Natural killer cell treated with Interleukin-12 subunit alpha and Interleukin-12 subunit beta and Interleukin-15 and Interleukin-18, amount 100 ng/mL, for 72 hours (primary cell): ENCODE data around the gene TLR4. TPM values are rescaled to one million over a fixed set of nuclear protein-coding genes. Genes with fewer than 3 reads are reported as not detected.
A peak's percentile ranks its signal among the peaks of the same experiment; 100 is the strongest.

Source experiments
- ATAC-seq, 2 donors: fragments of 150-1000 bp; cut with Tn5 transposase in 1 of 2; sonication (Bioruptor Pico), chemical (Tn5 transposase) in 1 of 2; 2 replicates each; pipeline ENCODE4 v1.10.0; 2021
- DNase-seq: peaks from one replicate; pipeline ENCODE4 v3.0.0; 2022; ENCODE audit warnings: low spot score
- H3K27ac Mint-ChIP-seq, 2 donors: 1 replicate in 1 of 2; 2 replicates in 1 of 2; pipeline ENCODE4 v1.8.0; 2022; ENCODE audit warnings: mixed read lengths in 2 of 2, mild to moderate bottlenecking in 1 of 2, moderate library complexity in 1 of 2
- H3K27me3 Mint-ChIP-seq, 2 donors: 1 replicate in 1 of 2; 2 replicates in 1 of 2; pipeline ENCODE4 v1.8.0; 2022; ENCODE audit warnings: mixed read lengths in 2 of 2
- H3K36me3 Mint-ChIP-seq: one replicate; pipeline ENCODE4 v1.8.0; 2022; ENCODE audit warnings: mixed read lengths
- H3K4me1 Mint-ChIP-seq, 2 donors: 1 replicate in 1 of 2; 2 replicates in 1 of 2; pipeline ENCODE4 v1.8.0; 2022; ENCODE audit warnings: low read depth in 2 of 2, mixed read lengths in 2 of 2, mild to moderate bottlenecking in 1 of 2
- H3K4me3 Mint-ChIP-seq: one replicate; pipeline ENCODE4 v1.8.0; 2022; ENCODE audit warnings: mixed read lengths
- H3K9me3 Mint-ChIP-seq: 2 replicates; pipeline ENCODE4 v1.8.0; 2022; ENCODE audit warnings: mixed read lengths
- total RNA-seq, 2 donors: library from RNA; stranded (reverse); gene quantifications; one replicate each; pipeline ENCODE4 v1.2.3, GENCODE V29; 2022

Gene TLR4
- total RNA-seq, 2 donors from 2014 or later, result 0.24 to 0.42 TPM

GRCh38 chr9:117720066-117720465, 15.9 kb downstream of the TLR4 start:
- H3K27ac Mint-ChIP-seq, result no peak overlapping the region
- no peak overlapping the region for H3K4me3 Mint-ChIP-seq
- DNase-seq (no peak), ATAC-seq (no peak)
- H3K36me3 Mint-ChIP-seq, result no peaks in the 10 kb centered on the region
- peaks cover 3% of the 10 kb centered on the region for H3K9me3 Mint-ChIP-seq
- H3K4me1 Mint-ChIP-seq, result peaks cover 17 to 26% of the 10 kb centered on the region in 2 donors
- H3K27me3 Mint-ChIP-seq, result peaks cover 6 to 31% of the 10 kb centered on the region in 2 donors

DNA sequence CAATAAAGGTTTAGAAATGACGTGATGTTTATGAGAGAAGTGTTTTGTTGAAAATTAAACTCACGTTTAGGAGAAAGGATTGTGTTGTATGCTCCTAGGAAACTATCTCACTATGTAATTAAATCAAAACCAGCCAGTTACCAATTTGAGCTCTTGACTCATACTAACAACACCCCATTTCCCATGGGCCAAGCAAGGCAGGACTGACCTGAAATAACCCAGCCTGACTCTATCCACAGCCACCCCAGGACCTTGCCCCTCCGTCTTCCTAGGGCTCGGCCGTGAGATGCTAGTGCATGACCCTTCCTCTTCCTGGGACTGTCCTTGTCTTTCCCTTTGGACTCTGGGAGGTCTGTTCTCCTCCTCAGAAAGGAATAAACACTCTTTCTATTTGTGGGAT, 16.4 kb downstream of the TLR4 start:
- Mint-ChIP-seq H3K9me3 (peaks cover 3% of the 10 kb centered on the region), H3K27me3 (peaks cover 6 to 29% of the 10 kb centered on the region in 2 donors), H3K4me1 (peaks cover 17 to 26% of the 10 kb centered on the region in 2 donors), H3K27ac (no peak overlapping the region), H3K4me3 (no peak overlapping the region), H3K36me3 (no peaks in the 10 kb centered on the region)
- no peak for DNase-seq
- ATAC-seq, result no peak

DNA sequence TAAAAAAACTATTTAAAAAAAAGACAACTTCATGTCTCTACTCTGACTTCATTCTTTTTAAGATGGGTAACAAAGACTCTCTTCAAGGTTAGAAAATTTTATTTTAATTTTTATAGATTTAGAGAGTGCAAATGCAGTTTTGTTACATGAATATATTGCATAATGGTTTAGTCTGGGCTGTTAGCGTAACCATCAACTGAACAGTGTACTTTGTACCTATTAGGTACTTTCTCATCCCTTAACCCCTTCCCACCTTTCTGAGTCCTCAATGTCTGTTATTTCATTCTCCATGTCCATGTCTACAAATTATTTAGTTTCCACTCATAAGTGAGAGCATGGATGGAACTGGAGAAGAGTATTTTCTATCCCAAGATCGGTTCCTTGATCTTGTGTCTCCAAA, 16.8 kb downstream of the TLR4 start:
- H3K27me3 Mint-ChIP-seq, result peaks cover 6 to 28% of the 10 kb centered on the region in 2 donors
- no peak for DNase-seq
- H3K9me3 Mint-ChIP-seq, result peaks cover 3% of the 10 kb centered on the region
- peaks cover 20 to 29% of the 10 kb centered on the region in 2 donors for H3K4me1 Mint-ChIP-seq
- no peak overlapping the region for H3K27ac Mint-ChIP-seq
- H3K36me3 Mint-ChIP-seq, result no peaks in the 10 kb centered on the region
- H3K4me3 Mint-ChIP-seq, result no peak overlapping the region
- no peak for ATAC-seq

- ATAC-seq (no peak), DNase-seq (no peak)
- H3K4me3 Mint-ChIP-seq, result no peak overlapping the region
- peaks cover 3% of the 10 kb centered on the region for H3K9me3 Mint-ChIP-seq
- H3K27me3 Mint-ChIP-seq, result peaks cover 4 to 28% of the 10 kb centered on the region in 2 donors
- no peak overlapping the region for H3K27ac Mint-ChIP-seq
- H3K36me3 Mint-ChIP-seq, result no peaks in the 10 kb centered on the region
- H3K4me1 Mint-ChIP-seq, result peaks cover 24 to 33% of the 10 kb centered on the region in 2 donors
Measured at GRCh38 chr9:117722108-117722761, 18.0 kb downstream of the TLR4 start.

DNA sequence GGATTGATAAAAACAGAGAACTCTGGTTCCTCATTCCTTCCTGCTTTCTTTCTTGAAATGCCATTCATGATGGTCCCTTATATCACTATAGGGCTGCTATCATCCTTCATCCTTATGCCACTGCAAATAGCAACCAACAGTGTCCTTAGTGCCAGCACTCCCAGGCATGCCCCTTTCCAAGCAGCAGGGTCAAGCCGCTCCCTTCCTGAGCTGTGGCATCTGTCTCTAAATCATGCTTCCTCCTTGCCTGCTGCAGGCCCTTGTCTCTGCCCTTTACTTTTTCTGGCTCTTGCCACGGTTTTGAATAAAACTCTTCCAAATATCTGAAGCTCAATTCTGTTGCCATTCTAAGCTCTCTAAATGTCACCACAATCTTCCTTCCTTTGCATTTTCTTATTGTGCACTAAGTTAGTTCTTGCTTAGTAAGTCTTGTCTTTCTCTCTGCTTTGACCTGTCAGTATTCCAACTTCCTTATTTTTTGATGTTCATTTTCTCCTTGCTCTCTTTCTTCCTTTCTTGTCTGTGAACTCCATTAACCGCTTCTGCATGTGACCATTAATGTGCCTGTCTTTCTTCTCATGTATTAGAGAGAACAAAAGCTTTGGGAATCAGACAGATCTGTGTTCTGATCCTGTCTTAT, 19.9 kb downstream of the TLR4 start:
- H3K4me1 Mint-ChIP-seq, result peaks cover 9 to 16% of the 10 kb centered on the region in 2 donors
- no peak overlapping the region for H3K4me3 Mint-ChIP-seq
- no peak for ATAC-seq
- no peak overlapping the region for H3K27ac Mint-ChIP-seq
- no peaks in the 10 kb centered on the region for H3K36me3 Mint-ChIP-seq
- H3K9me3 Mint-ChIP-seq, result no peaks in the 10 kb centered on the region
- peaks cover 4 to 28% of the 10 kb centered on the region in 2 donors for H3K27me3 Mint-ChIP-seq
- DNase-seq, result no peak

DNA sequence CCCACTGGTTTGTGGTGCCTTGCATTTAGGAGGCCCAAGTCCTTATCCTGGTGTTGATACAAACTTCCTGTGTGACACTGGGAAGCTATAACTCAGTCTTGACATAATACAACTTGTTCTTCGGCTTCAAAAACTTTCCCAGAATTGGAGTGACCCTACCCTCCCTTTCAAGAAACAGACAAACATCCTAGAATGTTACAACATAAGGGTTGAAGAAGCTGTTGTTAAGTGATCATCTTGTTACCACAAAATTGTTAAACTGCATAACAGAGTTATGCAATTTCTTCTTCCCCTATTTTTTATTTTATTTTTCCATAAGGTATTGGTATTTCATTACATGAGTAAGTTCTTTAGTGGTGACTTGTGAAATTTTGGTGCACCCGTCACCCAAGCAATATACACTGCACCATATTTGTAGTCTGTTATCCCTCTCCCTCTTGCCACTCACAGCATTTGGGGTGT, 21.3 kb downstream of the TLR4 start:
- no peak overlapping the region for H3K27ac Mint-ChIP-seq
- no peak for DNase-seq
- no peaks in the 10 kb centered on the region for H3K9me3 Mint-ChIP-seq
- H3K36me3 Mint-ChIP-seq, result no peaks in the 10 kb centered on the region
- peaks cover 8 to 16% of the 10 kb centered on the region in 2 donors for H3K4me1 Mint-ChIP-seq
- H3K27me3 Mint-ChIP-seq, result peaks cover 5 to 28% of the 10 kb centered on the region in 2 donors
- no peak for ATAC-seq
- no peak overlapping the region for H3K4me3 Mint-ChIP-seq

- Mint-ChIP-seq H3K4me3 (no peak overlapping the region), H3K4me1 (peaks cover 8 to 9% of the 10 kb centered on the region in 2 donors), H3K27ac (no peak overlapping the region), H3K27me3 (peaks cover 6 to 28% of the 10 kb centered on the region in 2 donors), H3K9me3 (no peaks in the 10 kb centered on the region), H3K36me3 (no peaks in the 10 kb centered on the region)
- no peak for ATAC-seq
- DNase-seq, result no peak
Measured at GRCh38 chr9:117729375-117729774, 25.2 kb downstream of the TLR4 start.

DNA sequence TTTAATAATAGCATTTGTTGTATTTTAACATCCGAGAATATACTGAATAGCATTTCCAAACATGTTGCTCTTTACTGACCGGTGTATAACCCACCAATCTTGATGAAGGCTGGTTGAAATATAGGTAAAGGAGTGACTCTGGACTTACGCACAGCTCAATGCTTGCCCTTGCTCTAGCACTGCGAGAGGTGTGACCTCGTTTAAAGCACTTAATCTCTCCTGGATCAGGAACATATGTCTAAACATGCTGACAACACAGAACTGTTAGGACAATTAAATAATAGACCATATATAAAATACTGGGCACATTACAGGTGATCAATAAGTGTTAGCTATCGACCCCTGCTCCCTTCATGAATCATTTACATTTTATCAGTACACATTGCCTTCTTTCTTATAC, 28.3 kb downstream of the TLR4 start:
- peaks cover 5 to 18% of the 10 kb centered on the region in 2 donors for H3K27me3 Mint-ChIP-seq
- no peak overlapping the region for H3K27ac Mint-ChIP-seq
- H3K36me3 Mint-ChIP-seq, result no peaks in the 10 kb centered on the region

DNA sequence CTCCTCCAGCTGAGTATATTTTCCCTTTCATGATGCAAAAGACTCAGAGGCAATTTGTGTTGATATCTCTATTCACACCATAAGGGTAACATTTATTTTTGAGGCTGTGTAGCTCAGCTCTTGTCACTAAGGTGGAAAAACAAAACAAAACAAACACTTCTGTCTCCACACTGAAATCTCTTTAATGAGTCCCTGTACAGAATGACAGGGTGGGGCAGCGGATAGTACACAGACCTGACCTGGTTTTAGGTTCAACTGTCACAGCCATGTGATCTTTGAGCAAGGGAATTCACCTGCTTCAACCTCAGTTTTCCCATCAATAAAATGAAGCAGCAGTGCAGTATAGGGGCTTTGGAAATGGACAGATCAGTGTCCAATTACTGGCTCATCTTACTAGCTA, 29.3 kb downstream of the TLR4 start:
- Mint-ChIP-seq H3K9me3 (no peaks in the 10 kb centered on the region), H3K27me3 (peaks cover 5 to 18% of the 10 kb centered on the region in 2 donors), H3K36me3 (no peaks in the 10 kb centered on the region), H3K4me1 (no peaks in the 10 kb centered on the region), H3K4me3 (no peak overlapping the region), H3K27ac (no peak overlapping the region)
- DNase-seq, result no peak
- no peak for ATAC-seq

More for the DNA sequence above, 28.3 kb downstream of the TLR4 start:
- DNase-seq (no peak), ATAC-seq (no peak)
- Mint-ChIP-seq H3K9me3 (no peaks in the 10 kb centered on the region), H3K4me1 (no peaks in the 10 kb centered on the region), H3K4me3 (no peak overlapping the region)

GRCh38 chr9:117734082-117734481, 29.9 kb downstream of the TLR4 start:
- no peak overlapping the region for H3K27ac Mint-ChIP-seq
- no peak overlapping the region for H3K4me3 Mint-ChIP-seq
- H3K36me3 Mint-ChIP-seq, result no peaks in the 10 kb centered on the region
- H3K9me3 Mint-ChIP-seq, result no peaks in the 10 kb centered on the region
- ATAC-seq, result no peak
- H3K4me1 Mint-ChIP-seq, result no peaks in the 10 kb centered on the region
- peaks cover 5 to 18% of the 10 kb centered on the region in 2 donors for H3K27me3 Mint-ChIP-seq
- no peak for DNase-seq

DNA sequence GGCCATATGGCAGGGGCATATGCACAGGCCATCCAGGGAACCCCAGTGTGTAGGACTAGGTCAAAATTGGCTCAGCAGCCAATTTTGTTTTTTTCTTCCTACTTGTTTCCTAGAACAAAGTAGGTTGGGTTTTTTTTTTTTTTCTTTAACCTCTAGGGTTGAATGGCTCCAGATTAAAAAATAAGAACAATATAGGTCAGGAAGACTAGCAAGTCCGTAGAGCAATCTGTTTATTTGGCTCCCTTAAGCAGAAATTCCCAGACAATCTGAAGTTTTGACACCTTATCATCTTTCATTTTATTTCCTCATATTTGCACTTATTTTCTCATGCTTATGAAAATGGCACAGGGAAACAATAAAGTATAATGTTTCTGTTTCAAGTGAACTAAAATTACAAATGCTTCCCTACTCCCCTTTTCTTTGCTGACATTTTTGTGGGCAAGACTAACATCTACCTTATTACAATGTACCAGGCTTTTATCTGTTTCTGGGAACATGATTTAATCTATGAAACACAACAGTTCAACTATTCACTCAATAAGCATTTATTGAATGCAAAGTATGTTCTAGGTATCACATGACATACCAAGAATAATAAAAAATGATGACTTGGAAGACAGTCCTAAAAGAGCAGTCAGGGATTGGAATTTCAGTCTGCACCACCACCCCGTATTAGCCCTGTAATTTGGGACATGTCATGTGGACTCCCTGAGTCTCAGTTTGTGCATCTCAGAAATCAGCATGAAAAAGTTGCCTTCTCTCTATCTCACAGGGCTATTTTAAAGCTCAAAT, 30.5 kb downstream of the TLR4 start:
- Mint-ChIP-seq H3K9me3 (no peaks in the 10 kb centered on the region), H3K36me3 (no peaks in the 10 kb centered on the region), H3K4me3 (no peak overlapping the region), H3K27me3 (peaks cover 5 to 18% of the 10 kb centered on the region in 2 donors), H3K27ac (no peak overlapping the region), H3K4me1 (no peaks in the 10 kb centered on the region)
- no peak for ATAC-seq
- DNase-seq, result no peak

DNA sequence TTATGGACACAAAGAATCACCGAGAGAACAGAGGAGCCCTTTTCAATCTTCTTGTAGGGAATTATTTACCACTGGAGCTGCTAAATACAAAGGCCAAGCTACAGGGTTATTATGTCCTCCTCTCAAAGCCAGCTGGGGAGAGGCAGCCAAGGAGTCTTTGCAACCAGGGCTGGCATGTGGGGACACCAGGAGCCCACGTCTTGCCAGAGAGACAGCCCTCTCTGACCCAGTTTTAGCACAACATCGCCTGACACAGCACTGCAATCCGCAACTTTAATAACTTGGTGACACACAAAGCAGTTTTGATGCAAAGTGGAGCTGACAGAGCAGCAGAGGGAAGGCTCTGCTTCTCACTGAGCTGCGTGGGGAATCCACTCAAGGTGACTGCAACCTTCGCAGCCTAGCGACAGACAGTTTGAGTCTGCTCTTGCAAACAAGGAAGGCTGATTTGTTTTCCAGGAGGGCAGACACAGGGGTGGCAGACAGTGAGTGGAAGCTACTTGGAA, 33.6 kb downstream of the TLR4 start:
- H3K9me3 Mint-ChIP-seq, result no peaks in the 10 kb centered on the region
- H3K27ac Mint-ChIP-seq, result no peak overlapping the region
- no peak overlapping the region for H3K4me3 Mint-ChIP-seq
- no peaks in the 10 kb centered on the region for H3K4me1 Mint-ChIP-seq
- H3K27me3 Mint-ChIP-seq, result peaks cover 12 to 30% of the 10 kb centered on the region in 2 donors
- no peaks in the 10 kb centered on the region for H3K36me3 Mint-ChIP-seq
- ATAC-seq (peak in 1 of 2 donors; percentile 20), DNase-seq (no peak)

GRCh38 chr9:117739206-117739605, 35.0 kb downstream of the TLR4 start:
- no peaks in the 10 kb centered on the region for H3K36me3 Mint-ChIP-seq
- peaks cover 5% of the 10 kb centered on the region in 2 donors for H3K4me1 Mint-ChIP-seq
- H3K4me3 Mint-ChIP-seq, result no peak overlapping the region
- no peaks in the 10 kb centered on the region for H3K9me3 Mint-ChIP-seq
- no peak for ATAC-seq
- no peak for DNase-seq
- H3K27ac Mint-ChIP-seq, result no peak overlapping the region
- peaks cover 10 to 26% of the 10 kb centered on the region in 2 donors for H3K27me3 Mint-ChIP-seq
